Eye (tissue), 1 donor: Measurements from ENCODE around the gene ARPP21.

Experiments
- DNase-seq: peaks from one replicate; pipeline ENCODE4 v3.0.0-alpha.2; 2015

The ARPP21 gene

GRCh38 chr3:35641920-35642527 lies 2.7 kb downstream of the ARPP21 start:
- DNase-seq = no peak

GRCh38 chr3:35643495-35643894 lies 4.2 kb downstream of the ARPP21 start:
- no peak for DNase-seq

- no peak for DNase-seq
Measured at GRCh38 chr3:35644451-35644850, 5.1 kb downstream of the ARPP21 start.

GRCh38 chr3:35645189-35645588 lies 5.9 kb downstream of the ARPP21 start:
- DNase-seq = no peak

GRCh38 chr3:35646081-35646480 lies 6.8 kb downstream of the ARPP21 start:
- no peak for DNase-seq

DNA sequence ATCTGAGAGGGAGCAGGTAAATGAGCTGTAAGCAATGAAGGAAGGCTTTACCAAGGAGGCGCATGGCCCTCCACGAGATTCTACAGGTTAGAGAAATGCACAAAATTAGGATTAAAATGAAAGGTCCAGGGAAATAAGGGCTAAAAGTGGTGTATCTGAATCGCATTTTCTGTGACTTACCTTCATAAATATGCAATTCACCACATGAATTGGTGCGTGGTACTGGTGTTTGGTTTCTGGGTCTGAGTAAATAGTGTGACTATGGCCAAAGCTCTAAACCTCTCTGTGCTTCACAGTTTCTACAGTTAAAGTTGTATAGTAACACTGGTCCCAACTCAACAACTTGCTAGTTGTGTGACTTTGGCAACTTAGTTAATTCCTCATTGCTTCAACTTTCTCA lies 8.1 kb downstream of the ARPP21 start:
- no peak for DNase-seq

- no peak for DNase-seq
Measured at GRCh38 chr3:35648347-35648746, 9.0 kb downstream of the ARPP21 start.

- DNase-seq = no peak
Measured at GRCh38 chr3:35649405-35649804, 10.1 kb downstream of the ARPP21 start.

DNA sequence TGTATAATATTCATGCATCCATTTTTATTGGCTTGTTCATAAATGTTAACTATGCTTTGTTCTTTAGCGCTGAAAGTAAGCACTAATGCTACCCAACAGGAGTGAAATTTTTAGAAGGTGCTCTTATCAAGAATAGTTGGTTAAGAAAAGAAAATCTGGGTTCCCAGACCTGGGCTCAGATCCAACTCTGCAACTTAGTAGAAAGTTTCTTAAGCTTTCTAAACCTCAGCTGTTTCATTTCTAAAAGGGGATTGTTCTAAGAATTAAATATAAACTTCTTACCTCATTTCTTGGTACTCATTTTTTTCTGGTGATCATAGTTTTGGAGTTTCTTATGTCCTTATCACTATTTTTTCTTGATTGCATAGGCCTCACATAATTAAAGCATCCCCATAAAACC lies 12.1 kb downstream of the ARPP21 start:
- DNase-seq = no peak

DNA sequence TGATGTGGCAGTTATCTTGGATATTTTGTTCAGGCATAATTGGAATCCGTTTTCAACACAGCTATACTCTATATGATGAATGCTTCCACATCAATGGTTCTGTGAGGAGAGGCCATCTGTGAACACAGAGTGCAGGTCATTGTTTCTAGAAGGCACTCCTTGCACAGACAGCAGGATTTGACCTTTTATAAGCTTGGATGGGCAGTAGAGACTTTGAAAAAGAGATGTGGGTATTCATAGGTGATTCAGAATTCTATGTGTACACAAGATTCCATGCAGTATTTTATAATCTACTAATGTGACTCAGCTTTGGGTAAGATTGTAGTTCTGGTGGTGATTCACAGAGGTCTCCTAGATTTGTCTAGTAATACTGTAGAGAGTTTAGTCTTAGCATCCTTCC lies 12.5 kb downstream of the ARPP21 start:
- peak; percentile 74 for DNase-seq

- DNase-seq = no peak
Measured at GRCh38 chr3:35653347-35653746, 14.0 kb downstream of the ARPP21 start.

DNA sequence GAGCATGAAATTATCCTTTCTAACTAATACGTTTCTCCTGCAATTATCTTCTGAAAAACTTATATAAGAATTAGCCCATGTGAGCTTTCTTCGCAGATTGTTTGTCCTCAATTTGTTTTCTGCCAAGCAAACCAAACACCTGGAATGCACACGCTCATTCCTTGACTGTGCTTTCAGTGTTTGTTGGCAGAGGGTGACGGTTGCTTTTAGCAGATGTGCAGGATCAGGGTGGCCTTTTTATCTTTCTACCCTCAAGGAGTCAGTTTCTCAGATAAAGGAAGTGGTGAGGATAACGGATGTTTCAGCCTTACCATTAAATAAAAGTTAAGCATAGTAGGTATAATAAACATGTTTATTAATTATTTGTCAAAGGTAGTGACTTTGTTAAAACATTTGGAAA lies 15.2 kb downstream of the ARPP21 start:
- DNase-seq = no peak

DNA sequence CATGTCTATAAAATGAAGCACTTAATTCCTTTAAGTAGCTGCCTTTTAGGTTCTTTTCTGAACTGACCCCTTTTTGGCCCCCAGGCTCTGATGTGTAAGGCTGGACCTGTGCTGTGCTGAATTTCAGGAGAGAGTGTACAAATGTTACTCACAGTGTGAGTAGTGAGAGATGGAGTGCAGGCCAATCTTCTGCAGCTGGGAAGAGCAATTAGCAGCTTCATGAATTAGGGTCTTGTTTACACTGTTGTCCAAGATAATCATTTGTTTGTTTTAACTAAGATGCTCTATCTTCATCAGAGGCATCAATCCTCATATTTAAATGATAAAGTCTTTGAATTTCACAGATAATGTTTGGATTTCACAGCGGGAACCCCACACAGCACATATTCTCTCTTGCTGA lies 19.4 kb downstream of the ARPP21 start:
- DNase-seq = no peak

DNA sequence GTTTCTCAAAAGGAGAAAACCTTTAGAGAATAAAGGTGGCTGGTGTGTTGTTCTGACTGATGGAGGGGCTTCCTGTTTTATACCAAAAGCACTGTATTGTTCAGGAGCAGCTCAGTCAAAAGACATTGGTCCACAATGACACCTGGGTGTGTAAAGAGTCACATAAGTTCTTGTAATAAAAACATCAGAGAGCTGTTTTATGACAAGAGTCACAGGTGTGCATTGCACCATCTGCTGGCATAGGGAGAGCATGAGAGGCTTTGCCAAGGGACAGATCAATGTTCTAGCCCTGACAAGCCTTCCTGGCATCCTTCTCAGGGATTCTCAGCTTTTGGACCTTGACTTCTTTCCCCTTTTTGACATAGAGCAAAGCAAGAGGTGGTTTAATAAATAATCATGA lies 20.4 kb downstream of the ARPP21 start:
- no peak for DNase-seq

- no peak for DNase-seq
Measured at GRCh38 chr3:35663471-35663870, 24.1 kb downstream of the ARPP21 start.

GRCh38 chr3:35664460-35664919 lies 25.2 kb downstream of the ARPP21 start:
- peak; percentile 91 for DNase-seq

GRCh38 chr3:35665390-35666055 lies 26.2 kb downstream of the ARPP21 start:
- DNase-seq = no peak

- DNase-seq = no peak
Measured at GRCh38 chr3:35666888-35667287, 27.6 kb downstream of the ARPP21 start.

GRCh38 chr3:35670408-35670965 lies 31.2 kb downstream of the ARPP21 start:
- DNase-seq = no peak

GRCh38 chr3:35671483-35671882 lies 32.2 kb downstream of the ARPP21 start:
- DNase-seq = no peak

DNA sequence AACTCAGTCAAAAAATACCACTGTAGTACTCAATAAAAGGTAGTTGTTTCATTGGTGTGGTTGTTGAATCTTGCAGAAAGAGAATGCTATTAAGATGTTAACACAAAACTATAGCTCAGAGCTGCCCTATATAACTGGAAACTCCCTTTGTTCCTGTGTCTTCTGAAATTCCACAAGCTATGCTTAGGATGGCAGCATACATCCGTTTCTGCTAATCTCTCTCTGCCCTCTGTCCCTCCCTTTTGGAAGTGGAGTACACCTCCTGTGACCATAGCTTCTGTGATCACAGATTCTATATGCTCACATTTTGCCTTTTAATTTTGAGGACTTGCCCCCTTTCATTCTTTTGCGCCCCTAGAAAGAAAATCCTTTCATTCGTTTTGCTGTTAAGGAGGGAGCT lies 33.7 kb downstream of the ARPP21 start:
- no peak for DNase-seq

GRCh38 chr3:35674451-35675109 lies 35.3 kb downstream of the ARPP21 start:
- no peak for DNase-seq

DNA sequence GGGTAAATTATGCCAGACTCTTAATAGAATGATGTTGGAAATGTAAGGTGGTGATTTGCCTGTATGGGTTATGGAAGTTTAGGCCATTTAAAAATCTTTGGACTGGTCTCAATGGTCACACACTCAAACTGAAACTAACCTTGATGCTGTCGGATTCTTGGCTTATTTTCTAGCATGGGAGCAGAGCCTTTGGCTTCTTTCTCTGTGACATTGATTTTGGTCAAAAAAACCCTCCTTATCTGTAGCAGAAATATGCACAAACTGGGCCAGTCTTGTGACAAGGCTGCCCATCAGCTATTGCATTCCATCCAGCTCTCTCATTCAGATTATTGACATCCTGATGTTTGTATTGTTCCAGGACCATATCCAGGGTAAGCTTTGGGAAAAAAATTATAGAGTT lies 35.9 kb downstream of the ARPP21 start:
- no peak for DNase-seq

DNA sequence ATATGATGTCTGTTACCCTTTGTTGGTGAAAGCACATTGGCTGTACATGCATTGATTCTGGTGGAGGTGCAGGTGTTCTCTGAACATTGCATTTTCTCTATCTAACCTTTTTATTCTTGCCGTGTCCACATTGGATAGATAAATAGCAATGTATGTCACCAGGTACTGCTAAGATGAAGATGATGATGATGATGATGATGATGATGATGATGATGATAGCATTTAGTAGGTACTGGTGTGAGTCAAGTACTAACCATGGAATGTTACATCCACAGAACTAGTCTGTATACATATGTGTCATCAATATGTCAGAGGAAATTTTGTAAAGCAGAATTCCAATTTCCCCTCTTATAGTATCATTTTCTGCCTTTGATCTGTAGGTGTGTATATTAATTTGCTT lies 36.3 kb downstream of the ARPP21 start:
- no peak for DNase-seq
